ENCODE measurements around the gene KANK2.
"Not testable (repeated sequence)": the region's sequence is repeated elsewhere in the genome, so short reads cannot be mapped to it uniquely, and the experiment has no call there.

The KANK2 gene

GRCh38 chr19:11172576-11172975 lies 24.8 kb downstream of the KANK2 start:
- DNase-seq (ENCODE audit: low spot score) = no peak

DNA sequence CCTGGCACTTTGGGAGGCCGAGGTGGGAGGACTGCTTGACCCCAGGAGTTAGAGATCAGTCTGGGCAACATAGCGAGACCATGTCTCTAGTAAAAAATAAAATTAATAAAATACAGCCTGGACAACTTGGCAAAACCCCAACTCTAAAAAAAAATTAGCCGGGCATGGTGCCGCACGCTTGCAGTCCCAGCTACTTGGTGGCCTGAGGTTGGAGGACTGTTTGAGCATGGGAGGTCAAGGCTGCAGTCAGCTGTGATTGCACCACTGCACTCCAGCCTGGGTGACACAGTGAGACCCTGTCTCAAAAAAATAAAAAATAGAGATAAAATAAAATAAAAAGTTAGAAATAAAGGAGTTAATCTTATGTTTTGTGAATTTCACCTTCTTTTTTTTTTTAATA lies 26.2 kb downstream of the KANK2 start:
- no peak for DNase-seq (ENCODE audit: low spot score)

- DNase-seq (ENCODE audit: low spot score) = no peak
Observed at GRCh38 chr19:11169896-11170678, 27.3 kb downstream of the KANK2 start.

GRCh38 chr19:11168568-11168967 lies 28.8 kb downstream of the KANK2 start:
- DNase-seq (ENCODE audit: low spot score) = no peak

DNA sequence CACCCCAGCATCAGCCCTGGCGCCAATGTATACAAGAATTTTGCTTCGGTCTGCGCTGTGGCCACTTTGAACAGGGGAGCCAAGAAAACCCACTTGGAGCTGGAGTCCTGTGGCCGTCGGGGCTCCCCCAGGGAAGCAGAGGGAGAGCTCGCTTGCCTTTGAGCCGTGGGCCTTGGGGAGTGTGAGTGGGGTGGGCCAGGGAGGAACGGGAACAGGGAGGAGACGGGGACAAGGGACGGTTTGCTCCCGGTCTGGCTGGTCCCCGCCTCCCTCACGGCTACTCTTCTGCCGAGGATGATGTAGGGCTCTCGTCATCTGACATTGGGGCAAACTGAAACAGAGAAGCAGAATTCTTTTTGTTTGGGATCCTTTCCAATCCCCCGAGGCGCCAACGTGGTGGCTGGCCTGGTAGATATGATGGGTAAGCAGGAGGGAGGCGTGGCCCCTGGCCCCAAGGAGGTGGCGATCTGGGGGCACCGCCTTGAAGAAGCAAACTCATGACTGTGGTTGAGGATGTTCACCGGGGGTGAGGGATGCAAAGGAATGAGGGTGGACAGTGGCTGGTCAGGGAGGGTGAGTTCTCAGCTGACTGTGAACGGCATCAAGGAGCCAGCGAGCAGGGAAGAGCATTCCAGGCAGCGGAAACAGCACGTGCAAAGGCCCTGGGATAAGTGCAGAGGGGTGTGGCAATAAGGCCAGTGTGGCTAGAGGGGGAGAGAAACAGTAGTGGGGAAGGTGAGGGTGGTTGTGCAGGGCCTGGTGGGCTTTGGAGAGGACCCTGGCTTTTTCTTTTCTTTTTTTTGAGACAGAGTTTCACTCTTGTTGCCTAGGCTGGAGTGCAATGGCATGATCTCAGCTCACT lies 30.8 kb downstream of the KANK2 start:
- no peak for DNase-seq (ENCODE audit: low spot score)

- no peak for DNase-seq (ENCODE audit: low spot score)
Observed at GRCh38 chr19:11165486-11166030, 31.8 kb downstream of the KANK2 start.

- peak; percentile 62 for DNase-seq (ENCODE audit: low spot score)
Observed at GRCh38 chr19:11164879-11165406, 32.4 kb downstream of the KANK2 start.

DNA sequence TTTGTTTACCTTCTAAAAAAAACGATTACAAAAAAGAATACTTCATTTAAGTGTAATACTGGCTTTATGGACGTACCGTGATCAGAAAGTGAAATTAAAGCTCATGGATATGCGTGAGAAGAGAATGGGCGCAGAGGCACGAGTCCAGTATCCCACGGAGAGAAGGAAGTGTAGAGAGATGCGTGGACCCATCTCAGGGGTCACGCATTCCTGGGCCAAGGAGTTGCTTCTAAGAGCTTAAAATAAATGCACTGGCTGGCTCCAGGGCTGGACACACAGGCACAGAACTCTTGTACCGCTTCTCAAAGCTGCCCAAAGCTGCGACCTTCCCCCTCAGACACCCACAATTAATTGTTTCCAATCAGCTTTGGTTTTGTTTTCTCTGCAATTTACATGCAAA lies 33.0 kb downstream of the KANK2 start:
- no peak for DNase-seq (ENCODE audit: low spot score)

DNA sequence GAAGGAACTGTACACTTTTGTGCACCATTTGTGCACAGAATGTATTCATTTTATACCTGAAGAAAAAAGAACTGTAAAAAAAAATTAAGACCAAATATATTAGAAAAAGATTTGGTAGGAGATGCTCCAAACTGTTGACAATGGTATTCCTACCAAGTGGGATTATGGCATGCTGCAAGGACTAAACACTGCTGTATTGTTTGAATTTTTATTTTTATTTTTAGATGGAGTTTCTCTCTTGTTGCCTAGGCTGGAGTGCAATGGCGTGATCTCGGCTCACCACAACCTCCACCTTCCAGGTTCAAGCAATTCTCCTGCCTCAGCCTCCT lies 36.9 kb downstream of the KANK2 start:
- not testable (repeated sequence) for DNase-seq (ENCODE audit: low spot score)

DNA sequence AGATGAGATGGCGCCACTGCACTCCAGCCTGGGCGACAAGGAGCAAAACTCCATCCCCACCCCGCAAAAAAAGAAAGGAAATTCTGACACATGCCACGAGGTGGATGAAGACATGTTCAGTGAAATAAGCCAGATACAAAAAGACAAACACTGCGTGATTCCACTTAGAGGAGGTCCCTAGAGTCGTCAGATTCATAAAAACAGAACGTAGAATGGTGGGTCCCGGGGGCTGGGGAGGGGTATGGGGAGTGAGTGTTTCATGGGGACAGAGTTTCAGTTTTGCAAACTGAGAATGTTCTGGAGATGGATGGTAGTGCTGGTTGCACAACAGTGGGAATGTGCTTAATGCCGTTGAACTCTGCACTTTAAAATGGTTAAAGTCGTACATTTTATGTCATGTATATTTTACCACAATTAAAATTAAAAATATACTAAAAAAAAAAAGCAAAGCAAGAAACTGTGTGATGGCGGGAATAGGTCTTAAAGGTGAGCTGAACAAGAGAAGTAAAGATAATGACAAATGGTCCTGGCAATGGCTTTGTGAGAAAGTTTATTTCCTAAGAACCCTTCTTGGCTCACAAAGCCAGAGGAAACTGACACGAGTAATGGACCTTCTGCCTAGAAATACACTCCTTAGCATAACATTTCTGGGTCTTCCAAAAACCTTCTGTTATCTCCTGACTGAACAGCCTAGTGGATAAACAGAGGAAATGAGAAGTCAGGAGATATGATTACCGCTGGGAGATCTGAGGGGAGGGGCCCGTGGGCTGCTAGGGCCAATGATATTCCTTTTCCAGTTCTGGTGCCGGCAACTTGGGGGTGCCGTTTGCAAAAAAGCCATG lies 37.5 kb downstream of the KANK2 start:
- DNase-seq (ENCODE audit: low spot score) = no peak

DNA sequence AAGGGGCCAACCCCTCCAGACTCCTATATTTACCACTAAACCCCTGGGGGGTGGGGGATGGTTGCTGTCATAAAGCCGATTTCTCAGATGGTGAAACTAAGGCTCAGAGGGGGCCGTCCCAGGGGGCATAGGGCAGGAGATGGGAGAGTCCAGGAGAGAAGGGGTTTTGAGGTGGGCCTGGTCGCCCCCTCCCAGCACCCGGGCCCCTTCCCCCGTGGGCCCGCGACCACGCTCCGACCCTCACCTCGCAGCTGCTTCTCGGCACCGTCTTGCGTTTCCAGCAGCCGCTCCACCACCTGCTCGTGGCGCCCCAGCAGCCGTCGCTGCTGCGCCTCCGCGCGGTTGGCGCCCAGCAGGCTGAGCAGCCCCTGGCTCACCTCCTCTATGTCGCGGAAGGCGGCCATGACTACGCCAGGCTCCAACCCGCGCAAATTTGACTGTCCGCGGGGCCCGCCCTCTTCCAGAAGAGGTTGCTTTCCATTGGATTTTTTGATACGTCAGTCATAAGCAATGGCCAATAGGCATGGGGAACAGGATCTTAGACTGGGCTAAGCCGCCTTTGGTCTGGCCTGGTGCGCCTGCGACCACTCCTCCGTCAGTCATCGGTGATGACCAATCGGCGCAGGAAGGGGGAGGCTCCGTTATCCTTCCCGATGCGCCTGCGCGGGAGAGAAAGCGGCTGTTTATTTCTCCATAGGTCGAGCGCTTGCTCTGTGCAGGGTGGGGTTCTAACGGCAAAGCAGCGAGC lies 41.8 kb downstream of the KANK2 start, which contains the start of gene SPC24:
Gene SPC24 (minus strand): TSS at position 410 of the 748 bp plus-strand sequence. CDS start 6 bp downstream, at position 404.
- peak; percentile 98 for DNase-seq (ENCODE audit: low spot score)

DNA sequence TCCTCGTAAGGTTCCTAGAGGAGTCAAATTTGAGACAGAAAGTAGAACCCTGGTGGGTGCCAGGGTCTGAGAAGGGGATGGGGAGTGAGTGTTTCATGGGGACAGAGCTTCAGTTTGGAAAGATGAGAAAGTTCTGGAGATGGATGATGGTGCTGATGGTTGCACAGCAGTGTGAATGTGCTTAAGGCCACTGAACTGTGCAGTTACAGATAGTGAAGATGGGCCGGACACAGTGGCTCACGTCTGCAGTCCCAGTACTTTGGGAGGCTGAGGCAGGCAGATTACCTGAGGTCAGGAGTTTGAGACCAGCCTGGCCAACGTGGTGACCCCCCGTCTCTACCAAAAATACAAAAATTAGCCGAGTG lies 42.7 kb downstream of the KANK2 start:
- no peak for DNase-seq (ENCODE audit: low spot score)

DNA sequence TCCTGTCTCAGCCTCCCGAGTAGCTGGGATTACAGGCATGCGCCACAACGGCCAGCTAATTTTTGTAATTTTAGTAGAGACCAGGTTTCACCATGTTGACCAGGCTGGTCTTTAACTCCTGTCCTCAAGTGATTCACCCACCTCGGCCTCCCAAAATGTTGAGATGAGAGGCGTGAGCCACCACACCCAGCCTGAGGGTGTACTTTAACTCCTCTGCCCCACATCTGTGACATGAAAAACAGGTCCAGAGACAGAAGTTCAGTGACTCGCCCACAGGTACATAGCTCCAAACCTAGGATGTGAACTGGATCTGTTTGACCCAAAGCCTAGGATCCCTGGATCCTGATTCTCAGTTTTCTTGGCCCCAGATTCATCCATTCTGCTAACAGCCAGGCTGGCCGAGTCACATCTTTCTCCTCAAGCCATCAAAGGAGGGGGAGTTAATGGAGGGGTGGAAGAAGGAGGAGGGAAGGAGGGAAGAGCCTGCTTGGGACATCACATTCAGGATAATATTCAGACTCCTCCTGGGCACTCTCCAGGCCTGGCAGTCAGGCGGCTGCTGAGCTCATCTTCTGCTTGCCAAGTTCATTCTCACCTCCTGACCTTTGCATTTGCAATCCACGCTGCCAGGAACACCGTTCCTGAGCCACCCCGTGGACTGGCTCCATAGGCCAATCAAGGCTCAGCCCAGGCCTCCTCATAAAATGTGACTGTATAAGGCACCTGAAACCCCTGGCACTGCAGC lies 44.9 kb downstream of the KANK2 start:
- no peak for DNase-seq (ENCODE audit: low spot score)

DNA sequence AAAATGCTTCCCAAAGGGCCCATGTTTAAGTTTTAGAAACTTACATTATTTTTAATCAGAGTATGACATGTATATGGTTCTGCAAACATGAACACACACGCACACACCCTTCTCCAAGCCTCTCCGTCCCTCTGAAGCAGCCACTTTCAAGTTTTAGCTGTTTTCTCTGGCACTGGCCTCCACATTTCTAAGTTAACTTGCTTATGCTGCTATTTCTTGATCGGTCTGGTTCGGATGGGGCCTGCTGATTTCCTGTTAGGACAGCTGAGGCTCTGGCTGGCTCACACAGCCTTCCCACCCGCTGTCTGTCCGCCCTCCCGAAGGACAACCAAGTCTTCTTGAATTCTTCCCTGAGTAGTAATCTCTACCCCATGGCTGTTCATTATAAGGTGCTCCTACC lies 46.2 kb downstream of the KANK2 start:
- no peak for DNase-seq (ENCODE audit: low spot score)

GRCh38 chr19:11148001-11148400 lies 49.3 kb downstream of the KANK2 start:
- DNase-seq (ENCODE audit: low spot score) = no peak

- no peak for DNase-seq (ENCODE audit: low spot score)
Observed at GRCh38 chr19:11145536-11145924, 51.8 kb downstream of the KANK2 start.

DNA sequence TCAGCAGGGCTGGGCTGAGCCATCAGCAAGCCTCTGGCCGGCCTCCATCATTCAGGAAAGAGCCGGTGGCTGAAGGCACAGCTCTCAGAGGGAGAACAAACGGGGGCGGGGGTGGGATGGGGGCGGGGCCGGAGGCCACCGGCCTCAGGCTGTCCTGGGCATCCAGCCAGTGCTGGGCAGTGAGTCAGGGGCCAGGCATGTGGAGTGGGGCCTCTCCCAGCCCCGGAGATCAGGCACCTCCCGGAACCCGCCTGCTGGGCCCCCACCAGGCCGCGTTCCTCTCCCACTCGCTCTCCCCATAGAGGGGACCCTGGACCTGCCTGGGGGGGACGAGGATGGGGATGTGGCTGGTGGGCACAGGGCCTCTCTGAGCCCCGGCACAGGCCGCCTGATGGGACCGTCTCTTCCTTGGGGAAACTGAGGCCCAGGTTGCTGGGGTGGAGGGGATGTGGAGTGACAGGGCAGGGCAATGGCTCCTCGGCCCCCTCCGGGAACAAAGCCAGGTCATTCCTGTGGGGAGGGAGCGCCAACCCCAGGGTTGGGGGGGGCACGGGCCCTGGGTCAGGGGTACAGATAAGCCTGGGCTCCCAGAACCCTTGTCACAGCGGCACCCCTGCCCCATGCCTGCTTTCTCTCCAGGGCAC lies 54.7 kb downstream of the KANK2 start:
- no peak for DNase-seq (ENCODE audit: low spot score)

- DNase-seq (ENCODE audit: low spot score) = no peak
Observed at GRCh38 chr19:11141937-11142527, 55.3 kb downstream of the KANK2 start.

DNA sequence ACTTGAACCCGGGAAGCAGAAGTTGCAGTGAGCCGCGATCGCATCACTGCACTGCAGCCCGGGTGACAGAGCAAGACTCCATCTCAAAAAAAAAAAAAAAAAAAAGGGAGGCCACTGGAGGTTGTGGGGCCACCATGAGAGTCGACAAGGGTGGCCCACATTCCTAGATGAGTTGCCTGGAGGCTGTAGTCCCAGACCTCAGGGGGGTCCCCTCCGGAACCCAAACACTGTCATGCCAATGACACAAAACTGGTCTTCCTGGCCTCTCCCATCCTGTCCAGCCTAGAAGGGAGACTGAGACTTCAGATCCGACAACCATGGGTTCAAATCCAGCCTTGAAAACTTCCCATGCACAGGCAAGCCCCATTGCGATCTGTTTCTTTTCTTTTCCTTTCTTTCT lies 56.4 kb downstream of the KANK2 start:
- no peak for DNase-seq (ENCODE audit: low spot score)
